Hepatocyte (in vitro differentiated cells): Measurements from ENCODE around the gene PCDH7. TPM values are rescaled to one million over a fixed set of nuclear protein-coding genes. Genes with fewer than 3 reads are reported as not detected.

Experiments
- DNase-seq: peaks from one replicate; pipeline ENCODE4 v3.0.0-alpha.2; 2016; ENCODE audit warnings: low spot score
- H2AFZ ChIP-seq: fragments of 200-600 bp; sonication (generic); 2 replicates; pipeline ENCODE4 v1.6.0; 2016; ENCODE audit warnings: antibody characterized with exemption, mild to moderate bottlenecking
- H3K27ac ChIP-seq: fragments of 200-600 bp; sonication (generic); 2 replicates; pipeline ENCODE4 v1.5.1; 2016; ENCODE audit warnings: mild to moderate bottlenecking
- H3K27me3 ChIP-seq: fragments of 200-600 bp; sonication (generic); 2 replicates; pipeline ENCODE4 v1.6.1; 2016
- H3K36me3 ChIP-seq: fragments of 200-600 bp; sonication (generic); replicated peaks from 2 replicates; pipeline ENCODE4 v1.5.1; 2016; ENCODE audit warnings: low read depth; ENCODE audit not compliant: insufficient read depth
- H3K4me1 ChIP-seq: fragments of 200-600 bp; sonication (generic); 2 replicates; pipeline ENCODE4 v1.5.1; 2016; ENCODE audit warnings: mild to moderate bottlenecking, moderate library complexity; ENCODE audit not compliant: insufficient read depth
- H3K4me2 ChIP-seq: fragments of 200-600 bp; sonication (generic); 2 replicates; pipeline ENCODE4 v1.6.0; 2016
- H3K4me3 ChIP-seq: fragments of 200-600 bp; sonication (generic); 2 replicates; pipeline ENCODE4 v1.5.1; 2016; ENCODE audit warnings: mild to moderate bottlenecking
- H3K79me2 ChIP-seq: fragments of 200-600 bp; sonication (generic); 2 replicates; pipeline ENCODE4 v1.6.0; 2017; ENCODE audit warnings: mild to moderate bottlenecking
- H3K9me2 ChIP-seq: fragments of 200-600 bp; sonication (generic); replicated peaks from 2 replicates; pipeline ENCODE4 v1.6.0; 2017; ENCODE audit warnings: mild to moderate bottlenecking; ENCODE audit not compliant: insufficient read depth
- H3K9me3 ChIP-seq: fragments of 200-600 bp; sonication (generic); 2 replicates; pipeline ENCODE4 v1.5.1; 2016; ENCODE audit warnings: low read depth, mild to moderate bottlenecking
- H4K20me1 ChIP-seq: fragments of 200-600 bp; sonication (generic); 2 replicates; pipeline ENCODE4 v1.6.0; 2016; ENCODE audit warnings: mild to moderate bottlenecking; ENCODE audit not compliant: insufficient read depth, poor library complexity, severe bottlenecking
- EZH2 ChIP-seq: fragments of 200-600 bp; sonication (generic); IDR thresholded peaks from 2 replicates; pipeline ENCODE4 v1.6.1; 2016; ENCODE audit warnings: antibody characterized with exemption, mild to moderate bottlenecking, borderline replicate concordance
- EZH2phosphoT487 ChIP-seq: fragments of 200-600 bp; sonication (generic); IDR thresholded peaks from one replicate; pipeline ENCODE4 v1.6.1; 2018; ENCODE audit warnings: antibody characterized with exemption, mild to moderate bottlenecking, low read depth, moderate library complexity; ENCODE audit not compliant: unreplicated experiment, severe bottlenecking
- WGBS: methylation state at CpG from one replicate; pipeline ENCODE4 v1.1.6; 2016; ENCODE audit warnings: low lambda C conversion rate; ENCODE audit errors: missing lambda C conversion rate; 5-methylcytosine and 5-hydroxymethylcytosine counted together
- polyA plus RNA-seq: library from polyadenylated mRNA; unstranded; fragments of >200 nt; fragmentation: Nextera tagmentation; extraction: Ambion mirVana; gene quantifications from 2 replicates; pipeline ENCODE4 v1.2.1, GENCODE V29; 2016
- total RNA-seq: library from RNA; depleted of rRNA; stranded (reverse); fragments of >200 nt; gene quantifications from 2 replicates; pipeline ENCODE4 v1.2.3, GENCODE V29; 2014
- TF ChIP-seq, protein P1 (sequence below): fragments of 200-600 bp; sonication (generic); IDR thresholded peaks from 2 replicates; pipeline ENCODE4 v1.5.1; 2016; ENCODE audit warnings: antibody characterized with exemption, mild to moderate bottlenecking; ENCODE audit not compliant: poor library complexity

Gene PCDH7
- total and polyA plus RNA-seq, 2 experiments from 2014 or later = 34.0 to 59.9 TPM

DNA sequence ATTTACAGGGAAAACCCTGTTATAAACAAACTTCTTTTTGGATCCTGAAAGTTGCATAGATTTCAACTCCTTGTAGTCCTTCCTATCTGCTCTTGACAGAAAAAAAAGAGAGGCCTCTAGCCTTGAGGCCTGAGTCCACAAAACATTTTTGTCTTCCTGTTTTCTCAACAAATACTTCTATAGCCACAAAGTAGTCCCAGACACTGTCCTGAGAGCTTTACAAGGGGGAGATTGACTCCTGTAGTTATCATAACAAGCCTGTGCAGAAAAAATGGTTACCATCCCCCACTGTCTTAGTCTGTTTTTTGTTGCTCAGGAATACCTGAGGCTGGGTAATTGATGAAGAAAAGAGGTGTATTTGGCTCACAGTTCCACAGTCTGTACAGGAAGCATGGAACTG is 35.2 kb downstream of the PCDH7 start:
- no peaks in the 10 kb centered on the region for H3K36me3 ChIP-seq
- no peaks in the 10 kb centered on the region for H4K20me1 ChIP-seq
- H3K4me3 ChIP-seq = no peak overlapping the region
- H3K4me2 ChIP-seq = no peak overlapping the region
- H3K9me2 ChIP-seq = no peaks in the 10 kb centered on the region
- no peak overlapping the region for H2AFZ ChIP-seq
- no peak for DNase-seq
- no peaks in the 10 kb centered on the region for H3K27me3 ChIP-seq
- TF ChIP-seq, protein P1, sequence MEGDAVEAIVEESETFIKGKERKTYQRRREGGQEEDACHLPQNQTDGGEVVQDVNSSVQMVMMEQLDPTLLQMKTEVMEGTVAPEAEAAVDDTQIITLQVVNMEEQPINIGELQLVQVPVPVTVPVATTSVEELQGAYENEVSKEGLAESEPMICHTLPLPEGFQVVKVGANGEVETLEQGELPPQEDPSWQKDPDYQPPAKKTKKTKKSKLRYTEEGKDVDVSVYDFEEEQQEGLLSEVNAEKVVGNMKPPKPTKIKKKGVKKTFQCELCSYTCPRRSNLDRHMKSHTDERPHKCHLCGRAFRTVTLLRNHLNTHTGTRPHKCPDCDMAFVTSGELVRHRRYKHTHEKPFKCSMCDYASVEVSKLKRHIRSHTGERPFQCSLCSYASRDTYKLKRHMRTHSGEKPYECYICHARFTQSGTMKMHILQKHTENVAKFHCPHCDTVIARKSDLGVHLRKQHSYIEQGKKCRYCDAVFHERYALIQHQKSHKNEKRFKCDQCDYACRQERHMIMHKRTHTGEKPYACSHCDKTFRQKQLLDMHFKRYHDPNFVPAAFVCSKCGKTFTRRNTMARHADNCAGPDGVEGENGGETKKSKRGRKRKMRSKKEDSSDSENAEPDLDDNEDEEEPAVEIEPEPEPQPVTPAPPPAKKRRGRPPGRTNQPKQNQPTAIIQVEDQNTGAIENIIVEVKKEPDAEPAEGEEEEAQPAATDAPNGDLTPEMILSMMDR = no peak
- no peak for TF ChIP-seq EZH2phosphoT487
- no peak overlapping the region for H3K27ac ChIP-seq
- H3K4me1 ChIP-seq = peaks cover 19% of the 10 kb centered on the region
- H3K79me2 ChIP-seq = peaks cover 9% of the 10 kb centered on the region
- no peaks in the 10 kb centered on the region for H3K9me3 ChIP-seq

DNA sequence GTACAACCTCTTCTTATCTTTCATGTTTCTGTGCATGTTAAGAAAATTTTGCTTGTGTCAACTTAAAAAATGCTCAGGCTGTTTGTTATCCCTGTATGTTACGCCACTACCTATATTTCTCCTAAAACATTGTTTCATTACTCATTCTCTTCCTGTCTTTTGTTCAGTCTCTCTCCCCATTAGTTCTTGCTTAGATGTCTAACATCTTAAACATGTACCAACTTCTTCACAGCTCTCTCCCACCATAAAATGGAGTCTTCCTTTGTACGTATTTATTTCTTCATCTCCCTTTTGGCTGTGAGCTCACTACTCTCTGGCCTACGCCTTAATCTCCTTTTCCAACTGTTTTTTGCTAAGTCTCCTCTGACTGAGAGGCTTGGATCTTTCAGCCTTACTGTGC is 36.4 kb downstream of the PCDH7 start:
- WGBS = 97% methylated on average over 3 of the region's 3 CpGs

GRCh38 chr4:30757357-30757756 is 37.2 kb downstream of the PCDH7 start:
- Histone ChIP-seq H3K9me2 (no peaks in the 10 kb centered on the region), H2AFZ (no peak overlapping the region), H3K36me3 (no peaks in the 10 kb centered on the region), H4K20me1 (no peaks in the 10 kb centered on the region), H3K79me2 (peaks cover 12% of the 10 kb centered on the region), H3K9me3 (no peaks in the 10 kb centered on the region), H3K4me2 (peak overlapping the region; percentile 24), H3K27me3 (no peaks in the 10 kb centered on the region), H3K4me3 (no peak overlapping the region), H3K27ac (peak overlapping the region; percentile 78), H3K4me1 (peaks cover 19% of the 10 kb centered on the region)
- WGBS = 63% methylated on average over 6 of the region's 6 CpGs
- TF ChIP-seq, protein P1 = no peak
- TF ChIP-seq EZH2phosphoT487 = no peak
- no peak for TF ChIP-seq EZH2
- DNase-seq = peak; percentile 62

More for the DNA sequence above, 36.4 kb downstream of the PCDH7 start:
- H3K4me3 ChIP-seq = no peak overlapping the region
- no peaks in the 10 kb centered on the region for H4K20me1 ChIP-seq
- no peaks in the 10 kb centered on the region for H3K9me3 ChIP-seq
- H3K36me3 ChIP-seq = no peaks in the 10 kb centered on the region
- H2AFZ ChIP-seq = no peak overlapping the region
- no peak for TF ChIP-seq EZH2phosphoT487
- TF ChIP-seq, protein P1 = no peak
- TF ChIP-seq EZH2 = no peak
- peaks cover 9% of the 10 kb centered on the region for H3K79me2 ChIP-seq
- peaks cover 19% of the 10 kb centered on the region for H3K4me1 ChIP-seq
- DNase-seq = no peak
- peak overlapping the region; percentile 24 for H3K4me2 ChIP-seq
- no peaks in the 10 kb centered on the region for H3K9me2 ChIP-seq
- H3K27me3 ChIP-seq = no peaks in the 10 kb centered on the region
- H3K27ac ChIP-seq = peak overlapping the region; percentile 78

GRCh38 chr4:30760551-30760950 is 40.4 kb downstream of the PCDH7 start:
- TF ChIP-seq, protein P1 = no peak
- TF ChIP-seq EZH2phosphoT487 = no peak
- TF ChIP-seq EZH2 = no peak
- Histone ChIP-seq H3K27ac (no peak overlapping the region), H2AFZ (no peak overlapping the region), H3K4me1 (peaks cover 12% of the 10 kb centered on the region), H3K79me2 (peaks cover 20% of the 10 kb centered on the region), H3K36me3 (no peaks in the 10 kb centered on the region), H3K9me3 (no peaks in the 10 kb centered on the region), H3K9me2 (no peaks in the 10 kb centered on the region), H3K27me3 (no peaks in the 10 kb centered on the region), H3K4me2 (no peak overlapping the region), H4K20me1 (no peaks in the 10 kb centered on the region), H3K4me3 (no peak overlapping the region)
- DNase-seq = no peak
